Lower leg skin (tissue), 3 donors: ENCODE measurements around the gene PCSK6.

Experiments used
- CTCF ChIP-seq, 3 donors: fragments of 450-650 bp; IDR thresholded peaks; one replicate each; pipeline ENCODE4 v1.5.1; 2016; ENCODE audit warnings: antibody characterized with exemption in 3 of 3, mild to moderate bottlenecking in 3 of 3, moderate library complexity in 2 of 3
- POLR2A ChIP-seq, 2 donors: fragments of 450-650 bp; IDR thresholded peaks; one replicate each; pipeline ENCODE4 v1.6.1; 2016 to 2017; ENCODE audit warnings: antibody characterized with exemption in 2 of 2, mild to moderate bottlenecking in 1 of 2, moderate library complexity in 1 of 2

GRCh38 chr15:101267320-101268104 lies 222.0 kb downstream of the PCSK6 start:
- TF ChIP-seq POLR2A (IDR thresholded peaks at IDR 0.05) (no peak), CTCF (IDR thresholded peaks at IDR 0.05) (no peak)
